GM12873 (cell line): ENCODE data around the gene TRPM2.

Source experiments
- CTCF ChIP-seq: IDR thresholded peaks from 2 replicates; pipeline ENCODE4 v1.5.1; 2012; ENCODE audit warnings: low read depth, mild to moderate bottlenecking, moderate library complexity, low read length, control low read depth; ENCODE audit not compliant: insufficient read depth; ENCODE audit errors: missing control alignments

The TRPM2 gene

GRCh38 chr21:44337941-44338895 lies 15.2 kb upstream of the TRPM2 start:
- TF ChIP-seq CTCF, result peak; percentile 10

- TF ChIP-seq CTCF, result no peak
These were observed 14.2 kb upstream of the TRPM2 start, which contains the start of gene CFAP410 for GRCh38 chr21:44338971-44339910. Gene CFAP410, minus strand, starts transcription at chr21:44339390. Its CDS starts 196 bp downstream, at chr21:44339194.

- TF ChIP-seq CTCF, result no peak
These were observed 8.8 kb upstream of the TRPM2 start for GRCh38 chr21:44344541-44345183.

GRCh38 chr21:44345495-44345894 lies 7.9 kb upstream of the TRPM2 start:
- no peak for TF ChIP-seq CTCF

- no peak for TF ChIP-seq CTCF
These were observed 5.4 kb upstream of the TRPM2 start for GRCh38 chr21:44347911-44348451.

- no peak for TF ChIP-seq CTCF
These were observed 4.6 kb upstream of the TRPM2 start for GRCh38 chr21:44348861-44349260.

GRCh38 chr21:44349416-44349846 lies 4.0 kb upstream of the TRPM2 start:
- TF ChIP-seq CTCF, result no peak
